WTC11 (cell line): ENCODE data around the gene CDNF.

ENCODE experiments used
- FOXP1 ChIP-seq: sonication (generic); formaldehyde crosslinking; IDR thresholded peaks from 2 replicates; pipeline ENCODE4 v1.8.0; 2022; ENCODE audit warnings: missing genetic modification reagents, mild to moderate bottlenecking, moderate library complexity, borderline replicate concordance
- ZNF121 ChIP-seq: sonication (generic); formaldehyde crosslinking; IDR thresholded peaks from 2 replicates; pipeline ENCODE4 v1.8.0; 2023; ENCODE audit warnings: missing genetic modification reagents
- ZNF317 ChIP-seq: sonication (generic); formaldehyde crosslinking; IDR thresholded peaks from 2 replicates; pipeline ENCODE4 v1.8.1; 2023; ENCODE audit warnings: low read depth, mild to moderate bottlenecking, moderate library complexity, missing genetic modification reagents, borderline replicate concordance
- TF ChIP-seq, protein P1 (sequence below): fragments of 200-600 bp; IDR thresholded peaks from 2 replicates; pipeline ENCODE4 v1.8.0; 2022; ENCODE audit warnings: antibody characterized with exemption
- TF ChIP-seq, protein P2 (sequence below): sonication (generic); formaldehyde crosslinking; IDR thresholded peaks from 2 replicates; pipeline ENCODE4 v1.8.0; 2022; ENCODE audit warnings: mild to moderate bottlenecking, missing genetic modification reagents
- TF ChIP-seq, protein P3 (sequence below): sonication (generic); formaldehyde crosslinking; IDR thresholded peaks from 2 replicates; pipeline ENCODE4 v1.8.0; 2022; ENCODE audit warnings: mild to moderate bottlenecking, missing genetic modification reagents

DNA sequence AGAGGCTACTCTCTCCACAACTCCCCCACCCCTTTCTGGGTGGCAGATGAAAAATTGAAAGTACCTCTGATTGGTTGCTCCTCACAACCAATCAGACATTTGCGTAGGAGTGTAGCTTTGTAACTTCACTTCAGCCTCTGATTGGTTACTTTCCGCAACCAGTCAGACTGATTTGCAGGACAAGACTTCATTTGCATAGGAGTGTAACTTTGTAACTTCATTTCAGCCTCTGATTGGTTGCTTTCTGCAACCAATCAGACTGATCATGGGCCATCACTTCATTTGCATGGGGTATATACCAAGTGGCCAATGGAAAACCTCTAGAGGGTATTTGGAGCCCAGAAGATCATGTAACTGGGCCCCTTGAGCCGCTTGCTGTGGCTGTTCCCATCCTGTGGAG, 25.6 kb downstream of the CDNF start:
- TF ChIP-seq ZNF121 (CRISPR knock-in tag) (no peak), ZNF317 (CRISPR knock-in tag) (no peak), FOXP1 (CRISPR knock-in tag) (no peak)
- TF ChIP-seq, protein P1, sequence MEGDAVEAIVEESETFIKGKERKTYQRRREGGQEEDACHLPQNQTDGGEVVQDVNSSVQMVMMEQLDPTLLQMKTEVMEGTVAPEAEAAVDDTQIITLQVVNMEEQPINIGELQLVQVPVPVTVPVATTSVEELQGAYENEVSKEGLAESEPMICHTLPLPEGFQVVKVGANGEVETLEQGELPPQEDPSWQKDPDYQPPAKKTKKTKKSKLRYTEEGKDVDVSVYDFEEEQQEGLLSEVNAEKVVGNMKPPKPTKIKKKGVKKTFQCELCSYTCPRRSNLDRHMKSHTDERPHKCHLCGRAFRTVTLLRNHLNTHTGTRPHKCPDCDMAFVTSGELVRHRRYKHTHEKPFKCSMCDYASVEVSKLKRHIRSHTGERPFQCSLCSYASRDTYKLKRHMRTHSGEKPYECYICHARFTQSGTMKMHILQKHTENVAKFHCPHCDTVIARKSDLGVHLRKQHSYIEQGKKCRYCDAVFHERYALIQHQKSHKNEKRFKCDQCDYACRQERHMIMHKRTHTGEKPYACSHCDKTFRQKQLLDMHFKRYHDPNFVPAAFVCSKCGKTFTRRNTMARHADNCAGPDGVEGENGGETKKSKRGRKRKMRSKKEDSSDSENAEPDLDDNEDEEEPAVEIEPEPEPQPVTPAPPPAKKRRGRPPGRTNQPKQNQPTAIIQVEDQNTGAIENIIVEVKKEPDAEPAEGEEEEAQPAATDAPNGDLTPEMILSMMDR, result no peak
- TF ChIP-seq, protein P2, sequence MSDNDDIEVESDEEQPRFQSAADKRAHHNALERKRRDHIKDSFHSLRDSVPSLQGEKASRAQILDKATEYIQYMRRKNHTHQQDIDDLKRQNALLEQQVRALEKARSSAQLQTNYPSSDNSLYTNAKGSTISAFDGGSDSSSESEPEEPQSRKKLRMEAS (CRISPR knock-in tag), result no peak
- TF ChIP-seq, protein P3, sequence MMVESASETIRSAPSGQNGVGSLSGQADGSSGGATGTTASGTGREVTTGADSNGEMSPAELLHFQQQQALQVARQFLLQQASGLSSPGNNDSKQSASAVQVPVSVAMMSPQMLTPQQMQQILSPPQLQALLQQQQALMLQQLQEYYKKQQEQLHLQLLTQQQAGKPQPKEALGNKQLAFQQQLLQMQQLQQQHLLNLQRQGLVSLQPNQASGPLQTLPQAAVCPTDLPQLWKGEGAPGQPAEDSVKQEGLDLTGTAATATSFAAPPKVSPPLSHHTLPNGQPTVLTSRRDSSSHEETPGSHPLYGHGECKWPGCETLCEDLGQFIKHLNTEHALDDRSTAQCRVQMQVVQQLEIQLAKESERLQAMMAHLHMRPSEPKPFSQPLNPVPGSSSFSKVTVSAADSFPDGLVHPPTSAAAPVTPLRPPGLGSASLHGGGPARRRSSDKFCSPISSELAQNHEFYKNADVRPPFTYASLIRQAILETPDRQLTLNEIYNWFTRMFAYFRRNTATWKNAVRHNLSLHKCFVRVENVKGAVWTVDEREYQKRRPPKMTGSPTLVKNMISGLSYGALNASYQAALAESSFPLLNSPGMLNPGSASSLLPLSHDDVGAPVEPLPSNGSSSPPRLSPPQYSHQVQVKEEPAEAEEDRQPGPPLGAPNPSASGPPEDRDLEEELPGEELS, result no peak
